HFFc6 (cell line): ENCODE data around the gene GLTP. TPM values are rescaled to one million over a fixed set of nuclear protein-coding genes. Genes with fewer than 3 reads are reported as not detected.
"Not testable (repeated sequence)": the region's sequence is repeated elsewhere in the genome, so short reads cannot be mapped to it uniquely, and the experiment has no call there.

Source experiments
- DNase-seq: peaks from one replicate; pipeline ENCODE4 v3.0.0-alpha.2; 2018
- H3K27ac Mint-ChIP-seq: 2 replicates; pipeline ENCODE4 v1.8.0; 2020; ENCODE audit warnings: mild to moderate bottlenecking, mixed read lengths
- H3K27me3 Mint-ChIP-seq: 2 replicates; pipeline ENCODE4 v1.8.0; 2021; ENCODE audit warnings: mild to moderate bottlenecking, moderate library complexity, mixed read lengths; ENCODE audit not compliant: insufficient read depth
- H3K36me3 Mint-ChIP-seq: 2 replicates; pipeline ENCODE4 v1.8.0; 2021; ENCODE audit warnings: low read depth, mixed read lengths
- H3K4me1 Mint-ChIP-seq: 2 replicates; pipeline ENCODE4 v1.8.0; 2020; ENCODE audit warnings: low read depth, mixed read lengths
- H3K4me3 Mint-ChIP-seq: 2 replicates; pipeline ENCODE4 v1.8.0; 2020; ENCODE audit warnings: mild to moderate bottlenecking, moderate library complexity, mixed read lengths
- H3K9me3 Mint-ChIP-seq: 2 replicates; pipeline ENCODE4 v1.8.0; 2020; ENCODE audit warnings: mild to moderate bottlenecking, mixed read lengths
- CTCF ChIP-seq: fragments of 200-600 bp; sonication (generic); IDR thresholded peaks from 2 replicates; pipeline ENCODE4 v1.5.0; 2021; ENCODE audit warnings: antibody characterized with exemption, mild to moderate bottlenecking
- long read RNA-seq: library from polyadenylated mRNA; unstranded; transcript quantifications from one replicate; pipeline ENCODE4 v2.0.0, GENCODE V29; 2019
- total RNA-seq, 6 experiments: library from RNA; stranded (reverse); fragmentation: NEBNext Ultra II Directional; extraction: Animal tissue kit (Norgen Biotek cat#: 25700); gene quantifications; 2 replicates in 1 of 6; 3 replicates in 5 of 6; pipeline ENCODE4 v1.2.3, GENCODE V29; 2021

The GLTP gene, protein sequence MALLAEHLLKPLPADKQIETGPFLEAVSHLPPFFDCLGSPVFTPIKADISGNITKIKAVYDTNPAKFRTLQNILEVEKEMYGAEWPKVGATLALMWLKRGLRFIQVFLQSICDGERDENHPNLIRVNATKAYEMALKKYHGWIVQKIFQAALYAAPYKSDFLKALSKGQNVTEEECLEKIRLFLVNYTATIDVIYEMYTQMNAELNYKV
- 10 to 100 TPM; 77.4 to 87.9 (median 82.0) TPM for total RNA-seq
- long read RNA-seq, transcript GLTP-201 (5 exons, 2,356 nt), result major isoform, 84 of 117 reads
- long read RNA-seq, partial matches to known transcripts, result 0 of 117 reads
- long read RNA-seq, other reads (novel, unspliced or antisense), result 30 of 117 reads

- DNase-seq, result peak; percentile 62
- Mint-ChIP-seq H3K9me3 (no peaks in the 10 kb centered on the region), H3K27me3 (no peaks in the 10 kb centered on the region), H3K4me1 (peaks cover 59% of the 10 kb centered on the region), H3K27ac (peak within 1 kb of the TSS; percentile 92), H3K36me3 (no peaks in the 10 kb centered on the region), H3K4me3 (peak within 1 kb of the TSS; percentile 95)
- TF ChIP-seq CTCF, result peak; percentile 63
Observed at GRCh38 chr12:109880043-109880931, at the start of gene GLTP. GLTP (minus strand) TSS chr12:109880541; CDS start chr12:109880374, 167 bp downstream.

GRCh38 chr12:109929326-109929725, 49.0 kb upstream of the GLTP start:
- H3K27me3 Mint-ChIP-seq, DNase-seq, H3K4me1 Mint-ChIP-seq, H3K27ac Mint-ChIP-seq, H3K4me3 Mint-ChIP-seq, H3K9me3 Mint-ChIP-seq: not testable (repeated sequence)
- peaks cover 21% of the 10 kb centered on the region for H3K36me3 Mint-ChIP-seq

GRCh38 chr12:109928058-109928656, 47.8 kb upstream of the GLTP start:
- no peak overlapping the region for H3K27ac Mint-ChIP-seq
- DNase-seq, result no peak
- TF ChIP-seq CTCF, result no peak
- H3K27me3 Mint-ChIP-seq, result peaks cover 8% of the 10 kb centered on the region
- no peaks in the 10 kb centered on the region for H3K9me3 Mint-ChIP-seq
- H3K4me3 Mint-ChIP-seq, result no peak overlapping the region
- peaks cover 5% of the 10 kb centered on the region for H3K4me1 Mint-ChIP-seq
- H3K36me3 Mint-ChIP-seq, result peaks cover 21% of the 10 kb centered on the region

GRCh38 chr12:109927622-109928021, 47.3 kb upstream of the GLTP start:
- Mint-ChIP-seq H3K36me3 (peaks cover 16% of the 10 kb centered on the region), H3K4me1 (peaks cover 5% of the 10 kb centered on the region), H3K4me3 (no peak overlapping the region), H3K9me3 (no peaks in the 10 kb centered on the region), H3K27ac (peak overlapping the region; percentile 64), H3K27me3 (peaks cover 6% of the 10 kb centered on the region)
- TF ChIP-seq CTCF, result peak; percentile 85
- peak; percentile 23 for DNase-seq

DNA sequence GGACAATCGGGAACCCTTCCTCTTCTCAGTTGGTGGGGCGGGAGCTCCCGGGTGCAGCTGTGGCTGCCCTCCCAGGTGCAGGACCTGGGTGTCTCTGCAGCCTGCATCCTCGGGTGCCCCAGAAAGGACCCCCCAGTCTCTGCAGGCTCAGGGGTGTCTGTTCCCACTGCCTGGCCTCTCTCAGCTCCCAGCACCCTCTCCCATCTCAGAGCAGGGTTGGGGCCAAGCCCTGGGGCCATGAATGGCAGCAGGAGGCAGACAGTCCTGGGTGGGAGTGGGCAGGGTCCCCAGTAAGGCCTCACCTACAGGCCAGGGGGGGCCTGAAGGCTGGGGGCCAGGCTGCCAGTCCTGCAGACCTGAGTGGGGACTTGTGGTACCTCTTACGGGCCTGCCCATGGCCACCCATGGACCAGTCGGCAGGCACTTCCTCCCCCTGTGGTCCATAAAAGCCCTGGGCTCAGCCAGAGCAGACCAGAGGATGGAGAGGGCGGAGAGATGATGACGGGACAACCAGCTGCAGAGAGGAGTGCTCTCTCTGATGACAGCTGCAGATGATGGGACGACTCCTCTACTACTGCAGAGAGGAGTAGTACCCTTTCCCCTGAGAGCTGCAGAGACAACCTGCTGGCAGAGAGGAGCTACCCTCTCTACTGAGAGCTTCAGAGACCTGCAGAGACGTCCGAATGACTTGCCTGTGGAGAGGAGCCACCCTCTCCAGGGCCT, 46.3 kb upstream of the GLTP start:
- H3K27me3 Mint-ChIP-seq, result peaks cover 6% of the 10 kb centered on the region
- peaks cover 11% of the 10 kb centered on the region for H3K36me3 Mint-ChIP-seq
- peaks cover 5% of the 10 kb centered on the region for H3K4me1 Mint-ChIP-seq
- no peak for DNase-seq
- H3K9me3 Mint-ChIP-seq, result no peaks in the 10 kb centered on the region
- H3K4me3 Mint-ChIP-seq, result no peak overlapping the region
- no peak overlapping the region for H3K27ac Mint-ChIP-seq
- no peak for TF ChIP-seq CTCF
